NCI-H1092 treated with DMSO at 0.1 percent for 48 hours (cell line): ENCODE measurements around the gene NCKAP1.

Source experiments
- DNase-seq: peaks from one replicate; lab custom pipeline; 2025; lab: John Stamatoyannopoulos, UW

NCKAP1 gene

DNA sequence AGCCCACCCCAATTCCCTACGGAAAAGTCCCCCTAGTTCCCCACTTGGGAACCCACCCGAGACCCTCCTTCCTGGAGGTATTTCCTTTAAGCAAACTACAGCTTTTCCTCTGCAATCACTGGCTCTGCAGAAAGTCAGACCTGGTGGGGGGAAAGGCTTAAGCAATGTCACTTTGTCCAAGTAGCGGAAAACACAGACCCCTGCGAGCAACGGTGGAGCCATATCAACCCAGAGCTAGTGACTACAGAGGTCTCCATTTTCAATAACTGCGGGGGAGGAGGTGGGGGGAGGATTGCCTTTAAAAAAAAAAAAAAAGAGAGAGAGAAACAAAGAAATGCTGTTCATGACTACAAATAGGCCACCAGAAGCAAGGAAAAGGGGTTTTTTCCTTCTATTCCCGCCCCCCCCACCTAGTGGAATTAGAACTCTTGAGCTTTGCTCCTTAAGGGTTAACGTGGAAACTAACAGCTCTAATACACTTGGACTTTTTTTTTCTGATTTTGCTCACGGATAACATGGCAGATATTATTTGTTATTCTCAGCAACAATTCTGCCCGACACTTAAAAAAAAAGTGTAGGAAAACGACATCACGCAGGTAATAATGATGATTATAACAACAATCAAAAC, 170.7 kb downstream of the NCKAP1 start:
- no peak for DNase-seq

DNA sequence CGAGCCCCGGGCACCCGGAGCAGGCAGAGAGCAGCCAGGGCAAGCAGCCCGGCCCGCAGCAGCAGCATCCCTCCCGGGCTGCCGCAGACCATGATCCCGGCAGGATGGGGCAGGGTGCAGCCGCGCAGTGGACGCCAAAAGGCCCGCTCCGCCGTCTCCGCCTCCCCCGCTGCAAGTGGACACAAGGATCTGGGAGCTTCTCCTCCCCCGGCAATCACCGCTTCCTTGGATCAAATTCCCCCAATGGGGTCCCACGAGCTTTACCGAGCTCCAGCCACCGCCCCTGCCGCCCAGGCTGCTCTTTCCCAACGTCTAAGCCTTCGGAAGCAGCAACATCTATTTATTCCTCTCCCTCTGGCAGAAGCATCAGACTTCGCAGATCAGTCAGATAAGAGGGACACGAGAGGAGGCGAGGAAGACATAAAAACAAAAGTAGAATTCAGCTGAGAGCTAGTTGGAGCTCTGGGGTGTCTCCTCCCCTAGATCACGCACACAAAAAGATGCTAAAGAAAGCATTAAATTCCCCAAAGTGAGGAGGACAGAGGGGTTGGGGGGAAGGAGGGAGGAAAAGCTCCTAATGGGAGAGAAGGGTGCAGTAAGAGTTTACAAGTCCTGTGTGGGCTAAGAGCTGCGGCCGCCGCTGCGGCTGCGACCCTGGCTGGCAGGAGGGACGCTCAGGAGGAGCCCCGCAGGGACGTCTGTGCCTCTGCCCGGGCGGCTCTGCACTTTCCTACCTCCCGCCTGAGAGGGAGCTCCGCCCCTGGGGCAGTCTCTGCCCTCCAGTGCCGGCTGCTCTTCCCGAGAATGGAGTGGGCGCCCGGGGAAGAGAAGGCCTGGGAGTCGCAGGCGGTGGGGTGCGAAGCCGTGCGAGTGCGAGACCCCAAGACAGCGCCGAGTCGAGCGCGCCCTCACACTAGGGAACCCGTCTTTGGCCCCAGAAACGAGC, 171.5 kb downstream of the NCKAP1 start, which contains the start of gene FRZB:
Gene FRZB, minus strand, starts transcription at position 177 of the 946 bp plus-strand sequence. Its CDS starts 85 bp downstream, at position 92.
- peak; percentile 24 for DNase-seq

DNA sequence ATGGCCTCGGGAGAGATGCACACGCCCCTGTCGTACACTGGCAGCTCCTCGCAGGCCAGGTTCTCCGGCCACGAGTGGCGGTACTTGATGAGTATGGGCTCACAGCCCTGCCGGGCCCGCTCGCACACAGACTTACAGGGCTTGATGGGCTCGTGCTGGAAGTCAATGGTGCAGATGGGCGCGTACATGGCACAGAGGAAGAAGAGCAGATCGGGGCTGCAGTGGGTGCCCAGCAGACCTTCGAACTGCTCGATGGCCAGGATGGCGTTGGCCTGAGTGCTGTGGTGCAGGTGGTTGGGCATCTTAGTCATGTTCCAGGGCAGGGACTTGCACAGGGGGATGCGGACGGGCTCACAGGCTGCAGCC, 172.2 kb downstream of the NCKAP1 start:
- no peak for DNase-seq

DNA sequence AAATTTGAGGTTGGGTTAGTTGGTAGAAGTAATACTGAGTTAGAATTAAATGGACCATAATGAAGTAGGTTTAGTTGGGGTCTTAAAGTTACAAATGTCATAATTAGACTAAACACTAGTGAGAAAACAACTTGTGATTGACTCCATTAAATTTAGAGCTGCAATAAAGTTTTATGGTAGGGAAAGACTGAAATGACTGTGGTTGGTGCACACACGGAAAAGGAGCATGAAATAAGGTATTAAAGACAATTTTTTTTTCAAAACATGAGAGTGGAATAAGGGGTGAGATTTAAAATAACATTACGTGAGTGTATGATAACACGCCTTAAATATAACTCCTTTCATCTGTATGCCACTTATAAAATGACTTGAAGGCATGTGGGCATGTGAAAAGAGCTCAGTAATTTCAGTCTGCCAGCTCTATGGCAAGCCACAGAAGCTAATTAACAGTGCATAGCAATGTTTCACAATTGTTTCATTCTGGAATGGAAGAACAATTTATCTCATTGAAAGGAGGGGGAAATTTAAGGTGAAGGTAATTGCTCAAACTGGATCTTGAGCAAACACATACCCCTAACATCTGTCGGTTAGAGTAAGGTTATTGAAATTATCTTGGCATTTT, 173.2 kb downstream of the NCKAP1 start:
- DNase-seq = no peak

DNA sequence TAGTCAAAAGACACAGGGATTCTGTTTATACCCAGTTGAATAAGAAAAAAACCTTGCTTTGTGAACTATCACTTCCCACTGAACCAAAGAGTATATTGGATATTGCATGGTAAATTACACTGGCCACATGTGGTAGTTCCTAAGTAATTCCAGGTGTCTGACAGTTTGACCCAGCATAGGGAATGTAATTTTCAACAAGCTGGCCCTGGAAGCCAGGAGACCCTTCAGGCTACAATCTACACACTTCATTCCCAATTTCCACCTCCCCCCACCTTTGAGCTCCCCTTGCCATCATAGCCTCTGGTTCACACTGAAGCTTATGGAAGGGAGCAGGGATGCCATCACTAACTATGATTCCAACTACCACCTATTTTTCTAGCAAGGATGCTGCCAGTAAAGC, 174.6 kb downstream of the NCKAP1 start:
- no peak for DNase-seq

DNA sequence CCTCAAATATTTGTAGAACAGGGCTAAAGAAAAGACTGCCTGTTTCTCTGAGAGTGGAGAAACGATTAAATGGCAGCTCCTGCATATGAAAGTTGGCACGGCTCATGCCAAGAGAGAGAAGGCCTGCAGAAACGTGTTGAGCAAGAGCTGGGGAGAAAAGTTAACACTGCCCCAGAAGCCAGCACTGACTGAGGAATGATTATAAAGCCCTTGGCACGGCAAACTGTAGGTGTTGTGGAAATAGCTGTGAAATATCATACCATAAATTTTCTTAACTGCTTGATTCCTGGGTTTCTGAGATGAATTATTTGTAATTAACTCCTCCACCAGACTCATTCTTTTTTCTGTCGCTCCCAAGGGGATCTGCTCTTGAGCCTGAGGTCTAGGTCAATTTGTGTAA, 176.2 kb downstream of the NCKAP1 start:
- DNase-seq = no peak

DNA sequence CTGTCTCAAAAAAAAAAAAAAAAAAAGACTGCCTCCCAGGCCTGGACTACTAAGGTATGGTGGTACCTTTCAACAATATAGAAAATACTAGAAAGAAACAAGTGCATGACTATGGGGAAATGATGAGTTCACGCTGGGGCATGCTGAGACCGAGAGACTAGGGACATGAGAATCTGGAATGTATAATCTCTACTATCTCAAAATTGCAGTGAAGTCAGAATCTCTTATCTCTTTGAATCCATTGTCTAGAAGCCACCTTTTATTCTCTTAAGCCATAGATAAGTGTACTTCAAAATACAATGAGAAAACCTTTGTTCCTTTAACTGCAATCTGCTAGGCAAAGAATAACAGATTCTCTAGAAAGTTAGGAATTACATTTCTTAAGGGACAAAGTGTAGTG, 177.4 kb downstream of the NCKAP1 start:
- no peak for DNase-seq
